Esophagus squamous epithelium (tissue), 5 donors: Measurements from ENCODE around the gene DCUN1D2. TPM values are rescaled to one million over a fixed set of nuclear protein-coding genes. Genes with fewer than 3 reads are reported as not detected.

Experiments
- DNase-seq: peaks from one replicate; lab custom pipeline; 2025; lab: John Stamatoyannopoulos, UW
- H3K27ac ChIP-seq, 4 donors: fragments of 200-600 bp; sonication (generic); one replicate each; pipeline ENCODE4 v1.5.1; 2016 to 2019; ENCODE audit warnings: mild to moderate bottlenecking in 1 of 4
- H3K27me3 ChIP-seq, 4 donors: fragments of 200-600 bp; sonication (generic); 1 replicate in 3 of 4; 2 replicates in 1 of 4; pipeline versions ENCODE4 v1.5.1 to v1.6.0; 2017 to 2021; ENCODE audit warnings: antibody characterized with exemption in 1 of 4
- H3K36me3 ChIP-seq, 3 donors: fragments of 200-600 bp; sonication (generic); one replicate each; pipeline ENCODE4 v1.5.1; 2016 to 2019
- H3K4me1 ChIP-seq, 3 donors: fragments of 200-600 bp; sonication (generic); one replicate each; pipeline ENCODE4 v1.5.1; 2017 to 2019
- H3K4me3 ChIP-seq, 4 donors: fragments of 200-600 bp; sonication (generic); 1 replicate in 3 of 4; 2 replicates in 1 of 4; pipeline ENCODE4 v1.5.1; 2016 to 2019; ENCODE audit warnings: mild to moderate bottlenecking in 2 of 4, moderate library complexity in 1 of 4
- H3K9me3 ChIP-seq, 3 donors: fragments of 200-600 bp; sonication (generic); one replicate each; pipeline ENCODE4 v1.5.1; 2016 to 2019
- POLR2A ChIP-seq, 4 donors: fragments of 450-650 bp; IDR thresholded peaks; one replicate each; pipeline ENCODE4 v1.6.1; 2017; ENCODE audit warnings: antibody characterized with exemption in 4 of 4, mild to moderate bottlenecking in 4 of 4, moderate library complexity in 3 of 4
- WGBS, 2 donors: methylation state at CpG; one replicate each; pipeline ENCODE4 v1.1.5; 2018; 5-methylcytosine and 5-hydroxymethylcytosine counted together
- intact Hi-C: fragments of 100-400 bp; cut with DNase I; formaldehyde crosslinking; loops from one replicate; pipeline ENCODE4 v1.15.0; 2022
- total RNA-seq, 4 donors: library from RNA; depleted of rRNA; stranded (reverse); fragments of >200 nt; gene quantifications; one replicate each; pipeline ENCODE4 v1.1.0, GENCODE V29; 2016
- TF ChIP-seq, protein P1 (sequence below), 6 experiments: fragments of 450-650 bp in 4 of 6; fragments of 200-600 bp in 2 of 6; sonication (generic) in 2 of 6; IDR thresholded peaks; one replicate each; pipeline ENCODE4 v1.5.1; 2016 to 2019; ENCODE audit warnings: antibody characterized with exemption in 6 of 6, mild to moderate bottlenecking in 4 of 6, moderate library complexity in 4 of 6
- donor health status: DM: yes; HTN: yes; CAD: no.

DCUN1D2 gene
- total RNA-seq, 4 donors from 2014 or later = 4.7 to 14.1 (median 7.7) TPM

DNA sequence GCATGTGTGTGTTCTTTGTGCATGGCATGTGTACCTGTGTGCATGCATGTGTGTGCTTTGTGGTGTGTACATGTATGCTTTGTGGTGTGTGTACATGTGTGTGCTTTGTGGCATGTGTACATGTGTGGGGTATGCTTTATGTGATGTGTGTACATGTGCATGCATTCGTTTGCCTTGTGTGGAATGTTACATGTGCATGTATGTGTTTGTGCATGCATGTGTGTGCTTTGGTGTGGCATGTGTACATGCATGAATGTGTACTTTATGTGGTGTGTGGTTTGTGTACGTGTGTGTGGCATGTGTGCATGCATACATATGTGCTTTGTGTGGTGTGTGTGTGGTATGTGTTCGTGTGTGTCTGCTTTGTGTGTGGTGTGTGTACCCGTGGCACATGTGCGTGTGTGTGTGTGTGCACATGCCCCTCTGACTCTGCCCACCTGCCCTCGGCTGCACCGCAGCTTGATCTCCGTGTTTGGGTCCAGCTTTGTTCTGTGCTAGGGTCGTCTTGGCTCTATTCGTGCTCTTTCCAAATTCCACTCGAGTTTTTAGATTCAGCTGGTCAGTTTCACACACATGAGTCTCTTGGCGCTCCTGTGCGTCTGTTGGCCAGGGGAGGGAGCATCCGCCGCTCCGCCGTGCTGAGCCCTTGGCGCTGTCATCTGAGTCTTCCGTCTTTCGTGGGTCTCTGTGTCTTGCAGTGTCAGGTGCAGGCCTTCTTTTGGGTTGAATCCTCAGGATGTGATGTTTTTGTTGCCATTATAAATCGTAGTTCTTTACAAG is 47.6 kb upstream of the DCUN1D2 start:
- Histone ChIP-seq H3K27ac (no peak overlapping the region), H3K9me3 (no peaks in the 10 kb centered on the region), H3K4me1 (peaks cover 0 to 16% (median 0%) of the 10 kb centered on the region in 3 donors), H3K27me3 (no peaks in the 10 kb centered on the region), H3K4me3 (no peak overlapping the region), H3K36me3 (peaks cover 0 to 80% (median 0%) of the 10 kb centered on the region in 3 donors)
- WGBS, 2 donors = 84 to 93% methylated on average over 20 of the region's 21 CpGs
- no peak for DNase-seq
- intact Hi-C loops = no loop called here
- no peak for TF ChIP-seq POLR2A (IDR thresholded peaks at IDR 0.05)
- TF ChIP-seq, protein P1, sequence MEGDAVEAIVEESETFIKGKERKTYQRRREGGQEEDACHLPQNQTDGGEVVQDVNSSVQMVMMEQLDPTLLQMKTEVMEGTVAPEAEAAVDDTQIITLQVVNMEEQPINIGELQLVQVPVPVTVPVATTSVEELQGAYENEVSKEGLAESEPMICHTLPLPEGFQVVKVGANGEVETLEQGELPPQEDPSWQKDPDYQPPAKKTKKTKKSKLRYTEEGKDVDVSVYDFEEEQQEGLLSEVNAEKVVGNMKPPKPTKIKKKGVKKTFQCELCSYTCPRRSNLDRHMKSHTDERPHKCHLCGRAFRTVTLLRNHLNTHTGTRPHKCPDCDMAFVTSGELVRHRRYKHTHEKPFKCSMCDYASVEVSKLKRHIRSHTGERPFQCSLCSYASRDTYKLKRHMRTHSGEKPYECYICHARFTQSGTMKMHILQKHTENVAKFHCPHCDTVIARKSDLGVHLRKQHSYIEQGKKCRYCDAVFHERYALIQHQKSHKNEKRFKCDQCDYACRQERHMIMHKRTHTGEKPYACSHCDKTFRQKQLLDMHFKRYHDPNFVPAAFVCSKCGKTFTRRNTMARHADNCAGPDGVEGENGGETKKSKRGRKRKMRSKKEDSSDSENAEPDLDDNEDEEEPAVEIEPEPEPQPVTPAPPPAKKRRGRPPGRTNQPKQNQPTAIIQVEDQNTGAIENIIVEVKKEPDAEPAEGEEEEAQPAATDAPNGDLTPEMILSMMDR (IDR thresholded peaks at IDR 0.05) = no peak

DNA sequence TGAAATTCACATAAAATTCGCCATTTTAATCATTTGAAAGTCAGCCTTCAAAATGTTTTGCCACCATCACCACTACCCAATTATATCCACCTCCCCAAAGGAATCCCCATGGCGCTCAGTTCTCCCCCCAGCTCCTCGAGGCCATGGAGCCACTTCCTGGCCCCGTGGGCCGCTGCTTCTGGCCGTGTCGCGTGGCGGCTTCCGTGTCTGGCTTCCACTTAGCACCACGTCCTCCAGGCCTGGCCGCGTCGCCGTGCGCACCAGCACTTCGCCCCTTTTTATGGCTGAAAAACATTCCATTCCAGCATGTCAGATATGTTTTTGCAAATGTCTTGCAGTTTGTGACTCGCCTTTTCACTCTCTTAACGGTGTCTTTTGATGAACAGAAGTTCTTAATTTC is 46.7 kb upstream of the DCUN1D2 start:
- 90 to 92% methylated on average over 19 of the region's 19 CpGs for WGBS, 2 donors
- no peak for DNase-seq

DNA sequence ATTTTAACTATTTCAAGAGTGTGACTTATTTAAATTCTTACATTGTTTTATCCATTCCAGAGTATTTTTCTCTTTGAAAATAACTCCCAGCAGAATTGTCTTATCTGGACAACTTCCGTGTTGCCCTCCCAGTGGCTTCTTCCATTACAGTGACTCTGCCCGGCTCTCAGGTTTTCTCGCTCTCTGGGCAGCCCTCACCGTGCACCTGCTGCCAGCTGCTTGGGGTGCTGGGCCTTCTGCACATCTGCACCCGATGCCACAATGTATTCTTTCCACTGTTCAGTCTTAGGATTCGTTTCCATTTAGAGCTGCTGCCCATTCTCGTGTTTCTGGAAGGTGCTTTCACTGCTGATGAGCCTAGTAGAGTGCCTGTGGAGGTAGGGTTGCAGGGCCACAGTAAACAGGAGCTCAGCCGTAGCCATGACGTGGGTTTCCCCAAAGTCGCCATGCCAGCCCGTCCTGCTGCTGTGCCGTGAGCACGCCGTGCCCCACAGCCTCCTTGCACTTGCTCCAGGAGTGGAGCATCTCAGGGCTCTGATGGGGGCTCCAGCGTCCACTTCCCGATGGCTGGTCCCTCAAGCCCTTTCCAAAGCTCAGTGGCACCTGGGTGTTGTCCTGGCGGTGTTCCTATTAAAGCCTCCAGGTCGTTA is 46.1 kb upstream of the DCUN1D2 start:
- Histone ChIP-seq H3K9me3 (no peaks in the 10 kb centered on the region), H3K36me3 (peaks cover 0 to 84% (median 0%) of the 10 kb centered on the region in 3 donors), H3K4me1 (peaks cover 0 to 16% (median 0%) of the 10 kb centered on the region in 3 donors), H3K4me3 (no peak overlapping the region), H3K27ac (no peak overlapping the region), H3K27me3 (no peaks in the 10 kb centered on the region)
- intact Hi-C loops = no loop called here
- 92 to 93% methylated on average over 11 to 16 of the region's 18 CpGs for WGBS, 2 donors
- TF ChIP-seq, protein P1 (IDR thresholded peaks at IDR 0.05) = no peak
- no peak for TF ChIP-seq POLR2A (IDR thresholded peaks at IDR 0.05)
- no peak for DNase-seq

More for the DNA sequence above, 46.7 kb upstream of the DCUN1D2 start:
- Histone ChIP-seq H3K36me3 (peaks cover 0 to 78% (median 0%) of the 10 kb centered on the region in 3 donors), H3K4me1 (peaks cover 0 to 16% (median 0%) of the 10 kb centered on the region in 3 donors), H3K27ac (no peak overlapping the region), H3K4me3 (no peak overlapping the region), H3K27me3 (no peaks in the 10 kb centered on the region), H3K9me3 (no peaks in the 10 kb centered on the region)
- TF ChIP-seq POLR2A (IDR thresholded peaks at IDR 0.05) = no peak
- TF ChIP-seq, protein P1 (IDR thresholded peaks at IDR 0.05) = no peak
- intact Hi-C loops = no loop called here

DNA sequence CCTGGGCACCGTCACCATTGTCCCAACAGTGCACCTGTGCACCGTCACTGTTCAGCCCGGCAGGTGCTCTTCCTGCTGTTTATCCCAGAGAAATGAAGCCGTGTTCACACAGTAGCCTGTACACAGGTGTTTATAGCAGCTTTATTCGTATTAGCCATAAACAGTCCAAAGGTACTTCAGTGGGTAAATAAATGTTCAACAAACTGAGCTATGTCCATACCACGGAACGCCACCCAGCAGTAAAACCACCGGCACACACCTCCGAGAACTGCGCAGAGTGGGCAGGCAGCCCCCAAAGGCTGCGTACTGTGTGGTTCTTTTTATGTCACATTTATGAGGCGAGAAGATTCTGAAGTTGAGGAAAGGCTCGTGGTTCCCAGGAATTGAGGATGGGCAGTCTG is 44.9 kb upstream of the DCUN1D2 start:
- H3K27me3 ChIP-seq = no peaks in the 10 kb centered on the region
- no peak overlapping the region for H3K4me3 ChIP-seq
- WGBS, 2 donors = 89 to 97% methylated on average over 6 to 12 of the region's 13 CpGs
- no peak overlapping the region for H3K27ac ChIP-seq
- peaks cover 0 to 84% (median 0%) of the 10 kb centered on the region in 3 donors for H3K36me3 ChIP-seq
- H3K9me3 ChIP-seq = no peaks in the 10 kb centered on the region
- intact Hi-C loops = no loop called here
- TF ChIP-seq POLR2A (IDR thresholded peaks at IDR 0.05) = no peak
- TF ChIP-seq, protein P1 (IDR thresholded peaks at IDR 0.05) = no peak
- DNase-seq = no peak
- peaks cover 0 to 16% (median 0%) of the 10 kb centered on the region in 3 donors for H3K4me1 ChIP-seq
